Endothelial cell (in vitro differentiated cells): ENCODE results near the gene TMTC1. TPM values are rescaled to one million over a fixed set of nuclear protein-coding genes. Genes with fewer than 3 reads are reported as not detected.

Source experiments
- DNase-seq: peaks from one replicate; pipeline ENCODE4 v3.0.0; 2021; ENCODE audit warnings: low spot score
- H3K27ac Mint-ChIP-seq: one replicate; pipeline ENCODE4 v1.8.0; 2021; ENCODE audit warnings: mixed read lengths, inconsistent platforms; ENCODE audit not compliant: unreplicated experiment
- H3K27me3 Mint-ChIP-seq: one replicate; pipeline ENCODE4 v1.8.0; 2021; ENCODE audit warnings: mild to moderate bottlenecking, moderate library complexity, mixed read lengths, inconsistent platforms; ENCODE audit not compliant: unreplicated experiment
- H3K36me3 Mint-ChIP-seq: one replicate; pipeline ENCODE4 v1.8.0; 2021; ENCODE audit warnings: mild to moderate bottlenecking, low read depth, mixed read lengths, inconsistent platforms; ENCODE audit not compliant: unreplicated experiment
- H3K4me1 Mint-ChIP-seq: one replicate; pipeline ENCODE4 v1.8.0; 2021; ENCODE audit warnings: mild to moderate bottlenecking, mixed read lengths, inconsistent platforms; ENCODE audit not compliant: unreplicated experiment
- H3K4me3 Mint-ChIP-seq: one replicate; pipeline ENCODE4 v1.8.0; 2021; ENCODE audit warnings: mild to moderate bottlenecking, mixed read lengths, inconsistent platforms; ENCODE audit not compliant: unreplicated experiment
- H3K9me3 Mint-ChIP-seq: one replicate; pipeline ENCODE4 v1.8.0; 2021; ENCODE audit warnings: mixed read lengths, inconsistent platforms; ENCODE audit not compliant: unreplicated experiment
- CTCF ChIP-seq: fragments of 200-600 bp; sonication (generic); IDR thresholded peaks from one replicate; pipeline ENCODE4 v1.5.0; 2021; ENCODE audit warnings: antibody characterized with exemption; ENCODE audit not compliant: unreplicated experiment
- total RNA-seq: library from RNA; stranded (reverse); fragmentation: NEBNext Ultra II Directional; extraction: Animal tissue kit (Norgen Biotek cat#: 25700); gene quantifications from one replicate; pipeline ENCODE4 v1.2.1, GENCODE V29; 2021; ENCODE audit not compliant: unreplicated experiment

TMTC1 gene
- total RNA-seq, 1 donor from 2014 or later, result 0.95 TPM

GRCh38 chr12:29660847-29661246 is 122.9 kb downstream of the TMTC1 start:
- DNase-seq, result no peak
- no peak overlapping the region for H3K4me3 Mint-ChIP-seq
- no peaks in the 10 kb centered on the region for H3K4me1 Mint-ChIP-seq
- no peaks in the 10 kb centered on the region for H3K9me3 Mint-ChIP-seq
- no peak overlapping the region for H3K27ac Mint-ChIP-seq
- no peak for TF ChIP-seq CTCF
- no peaks in the 10 kb centered on the region for H3K27me3 Mint-ChIP-seq
- H3K36me3 Mint-ChIP-seq, result no peaks in the 10 kb centered on the region

- no peak for DNase-seq
- H3K9me3 Mint-ChIP-seq, result no peaks in the 10 kb centered on the region
- H3K36me3 Mint-ChIP-seq, result no peaks in the 10 kb centered on the region
- H3K4me3 Mint-ChIP-seq, result no peak overlapping the region
- no peak overlapping the region for H3K27ac Mint-ChIP-seq
- no peaks in the 10 kb centered on the region for H3K27me3 Mint-ChIP-seq
- no peak for TF ChIP-seq CTCF
- H3K4me1 Mint-ChIP-seq, result no peaks in the 10 kb centered on the region
These were observed 126.8 kb downstream of the TMTC1 start for GRCh38 chr12:29656762-29657538.

- no peak overlapping the region for H3K27ac Mint-ChIP-seq
- no peak for TF ChIP-seq CTCF
- no peaks in the 10 kb centered on the region for H3K27me3 Mint-ChIP-seq
- no peak for DNase-seq
- no peak overlapping the region for H3K4me3 Mint-ChIP-seq
- no peaks in the 10 kb centered on the region for H3K36me3 Mint-ChIP-seq
- H3K9me3 Mint-ChIP-seq, result no peaks in the 10 kb centered on the region
- no peaks in the 10 kb centered on the region for H3K4me1 Mint-ChIP-seq
These were observed 127.9 kb downstream of the TMTC1 start for GRCh38 chr12:29655861-29656260.

GRCh38 chr12:29653286-29653685 is 130.5 kb downstream of the TMTC1 start:
- Mint-ChIP-seq H3K4me3 (no peak overlapping the region), H3K27ac (no peak overlapping the region), H3K4me1 (no peaks in the 10 kb centered on the region), H3K36me3 (no peaks in the 10 kb centered on the region), H3K27me3 (no peaks in the 10 kb centered on the region), H3K9me3 (no peaks in the 10 kb centered on the region)
- TF ChIP-seq CTCF, result no peak
- no peak for DNase-seq

- Mint-ChIP-seq H3K36me3 (no peaks in the 10 kb centered on the region), H3K27me3 (no peaks in the 10 kb centered on the region), H3K4me3 (no peak overlapping the region), H3K9me3 (no peaks in the 10 kb centered on the region), H3K4me1 (no peaks in the 10 kb centered on the region), H3K27ac (no peak overlapping the region)
- no peak for TF ChIP-seq CTCF
- no peak for DNase-seq
These were observed 133.4 kb downstream of the TMTC1 start for GRCh38 chr12:29650371-29650770.
